ENCODE data around the gene TOMM70.

TOMM70 gene

DNA sequence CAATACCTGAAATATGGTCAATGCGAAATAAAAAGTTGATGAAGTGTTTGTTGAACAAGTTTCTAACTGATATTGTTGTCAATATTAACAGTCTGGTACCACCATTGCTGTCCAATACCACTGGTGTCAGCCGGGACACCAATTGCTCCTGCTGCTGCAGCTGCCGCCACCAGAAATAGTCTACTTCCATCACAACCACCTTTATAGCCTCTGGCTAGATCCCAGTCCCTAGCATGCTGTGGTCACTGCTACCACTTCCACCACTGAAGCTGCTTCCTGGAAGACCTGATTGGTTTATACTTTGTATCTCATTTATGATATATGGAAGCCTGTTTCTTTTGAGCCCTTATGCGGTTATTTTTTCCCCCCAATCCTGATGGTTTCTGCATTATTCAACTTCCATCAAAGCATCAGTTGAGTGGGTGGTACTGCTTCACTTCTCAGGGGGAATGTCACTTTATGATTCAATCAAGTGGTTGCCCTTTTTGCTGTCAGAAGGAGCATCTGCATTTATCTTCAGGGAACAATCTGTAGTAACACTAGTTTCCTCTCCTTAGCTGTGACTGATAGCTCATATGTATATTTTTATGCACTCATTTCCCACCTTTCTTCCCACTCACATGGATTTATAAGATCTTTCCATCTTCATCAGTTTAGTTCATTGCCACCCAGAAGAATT lies 12.2 kb upstream of the TOMM70 start:
- no peak for DNase-seq (ENCODE audit: insufficient read length, low spot score)
- FAIRE-seq = no peak

DNA sequence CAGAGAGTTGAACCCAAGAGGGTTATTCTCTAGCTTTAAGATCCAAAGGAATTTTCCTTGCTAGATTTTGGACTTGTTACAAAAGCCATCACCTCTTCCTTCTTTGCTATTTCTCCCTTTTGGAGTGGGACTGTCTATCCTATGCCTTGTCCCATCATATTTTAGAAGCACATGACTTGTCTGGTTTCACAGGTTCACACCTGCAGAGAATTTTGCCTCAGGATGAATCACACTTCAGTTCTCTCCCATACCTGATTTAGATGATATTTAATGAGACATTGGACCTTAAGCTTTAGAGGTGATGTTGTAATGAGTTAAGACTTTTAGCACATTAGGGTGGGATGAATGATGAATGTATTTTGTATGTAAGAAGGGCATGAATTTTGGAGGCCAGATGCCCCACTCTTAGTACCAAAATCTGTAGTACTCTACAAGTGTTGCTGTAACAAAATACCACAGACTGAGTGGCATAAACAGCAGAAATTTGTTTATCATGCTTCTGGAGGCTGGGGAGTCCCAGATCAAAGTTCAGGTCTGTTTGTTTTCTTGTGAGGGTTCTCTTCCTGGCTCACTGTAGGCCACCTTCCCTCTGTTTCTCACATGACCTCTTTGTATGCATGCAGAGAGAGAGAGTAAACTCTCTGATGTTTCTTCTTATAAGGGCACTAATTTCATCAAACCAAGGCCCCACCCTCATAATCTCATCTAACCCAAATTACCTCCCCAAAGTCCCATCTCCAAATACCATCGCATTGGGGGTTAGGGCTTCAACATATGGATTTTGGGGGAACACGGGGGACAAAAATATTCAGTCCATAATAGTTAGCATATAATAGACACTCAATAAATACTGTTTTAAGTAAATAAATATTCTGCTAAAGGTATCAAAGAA lies 10.4 kb upstream of the TOMM70 start:
- no peak for DNase-seq (ENCODE audit: insufficient read length, low spot score)
- FAIRE-seq = no peak

DNA sequence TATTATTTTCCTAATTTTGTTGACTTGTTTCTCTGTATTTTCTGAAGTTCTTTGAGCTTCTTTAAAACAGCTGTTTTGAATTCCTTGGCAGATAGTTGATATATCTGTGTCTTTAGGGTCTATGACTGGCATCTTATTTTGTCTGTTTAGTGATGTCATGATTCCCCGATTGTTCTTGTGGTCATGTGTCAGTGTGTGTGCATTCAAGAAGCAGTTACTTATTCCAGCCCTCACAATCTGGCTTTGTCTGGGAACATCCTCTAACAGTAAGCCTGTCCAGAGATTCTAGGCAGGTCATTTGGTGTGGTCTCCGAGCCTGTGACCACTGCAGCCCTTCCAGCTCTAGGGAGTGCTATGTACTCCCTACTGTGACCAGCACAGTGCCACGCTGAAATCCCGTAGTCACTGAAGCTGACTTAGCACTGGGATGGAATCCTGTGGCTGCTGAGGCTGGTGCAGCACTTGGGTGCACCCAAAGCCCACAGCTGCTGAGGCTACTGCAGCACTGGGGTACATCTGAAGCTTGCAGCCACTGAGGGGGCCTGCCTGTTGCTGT lies 7.2 kb upstream of the TOMM70 start:
- DNase-seq (ENCODE audit: insufficient read length, low spot score) (no peak), FAIRE-seq (peak; percentile 20)

DNA sequence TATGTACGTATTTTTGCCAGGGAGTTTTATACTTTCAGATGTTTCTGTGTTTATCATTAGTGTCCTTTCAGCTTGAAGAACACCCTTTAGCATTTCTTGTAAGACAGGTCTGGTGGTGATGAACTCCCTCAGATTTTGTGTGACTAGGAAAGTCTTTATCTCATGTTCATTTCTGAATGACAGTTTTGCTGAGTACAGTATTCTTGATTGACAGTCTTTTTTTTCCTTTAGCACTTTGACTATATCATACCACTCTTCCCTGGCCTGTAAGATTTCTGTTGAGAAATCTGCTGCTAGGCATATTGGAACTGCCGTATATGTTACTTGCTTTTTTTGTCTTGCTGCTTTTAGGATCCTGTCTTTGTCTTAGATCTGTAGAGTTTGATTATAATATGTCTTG lies 6.3 kb upstream of the TOMM70 start:
- FAIRE-seq (no peak), DNase-seq (ENCODE audit: insufficient read length, low spot score) (no peak)

DNA sequence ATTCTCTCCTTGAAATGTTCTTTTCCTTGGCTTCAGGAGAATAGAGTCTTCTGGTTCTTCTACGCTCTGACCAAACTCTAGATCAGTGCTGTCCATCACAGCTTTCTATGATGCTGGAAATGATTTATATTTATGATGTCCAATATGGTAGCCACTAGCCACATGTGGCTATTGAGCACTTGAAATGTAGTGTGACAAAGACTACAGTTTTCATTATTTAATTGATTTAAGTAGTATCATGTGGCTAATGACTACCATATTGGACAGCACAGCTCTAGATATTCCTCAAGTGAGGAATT lies 3.3 kb upstream of the TOMM70 start:
- no peak for FAIRE-seq
- DNase-seq (ENCODE audit: insufficient read length, low spot score) = no peak

DNA sequence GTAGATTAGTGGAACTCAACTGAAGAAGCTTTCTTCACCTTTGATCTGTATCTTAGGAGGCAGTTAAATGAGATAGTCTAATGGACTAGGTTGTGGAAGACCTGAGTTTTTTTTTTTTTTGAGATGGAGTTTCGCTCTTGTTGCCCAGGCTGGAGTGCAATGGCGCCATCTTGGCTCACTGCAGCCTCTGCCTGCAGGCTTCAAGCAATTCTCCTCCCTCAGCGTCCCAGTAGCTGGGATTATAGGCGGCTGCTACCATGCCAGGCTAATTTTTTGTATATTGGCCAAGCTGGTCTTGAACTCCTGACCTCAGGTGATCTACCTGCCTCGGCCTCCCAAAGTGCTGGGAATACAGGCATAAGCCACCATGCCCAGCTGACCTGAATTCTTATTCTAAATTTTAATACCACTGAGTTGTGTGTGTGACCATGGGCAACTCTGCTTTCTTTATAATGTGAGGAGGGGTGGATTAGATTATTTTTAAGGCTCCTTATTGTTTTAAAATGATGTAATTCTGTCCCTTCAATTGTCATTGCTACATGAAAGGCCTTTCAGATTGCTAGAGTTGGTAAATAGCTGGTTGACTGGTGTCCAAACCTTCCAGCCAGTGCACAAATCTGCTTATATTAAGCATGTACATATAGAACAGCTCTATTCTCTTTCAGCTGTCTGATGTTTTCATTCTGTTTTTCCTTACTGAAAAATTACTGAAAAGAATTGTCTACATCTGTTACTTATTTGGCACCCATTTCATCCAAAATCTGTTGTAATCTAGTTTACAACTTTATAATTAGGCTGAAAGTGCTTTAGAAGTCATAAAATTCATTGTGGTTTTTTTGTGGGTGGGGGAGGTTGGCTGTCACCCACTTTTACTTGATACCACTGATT lies 2.7 kb upstream of the TOMM70 start:
- no peak for FAIRE-seq
- no peak for DNase-seq (ENCODE audit: insufficient read length, low spot score)

DNA sequence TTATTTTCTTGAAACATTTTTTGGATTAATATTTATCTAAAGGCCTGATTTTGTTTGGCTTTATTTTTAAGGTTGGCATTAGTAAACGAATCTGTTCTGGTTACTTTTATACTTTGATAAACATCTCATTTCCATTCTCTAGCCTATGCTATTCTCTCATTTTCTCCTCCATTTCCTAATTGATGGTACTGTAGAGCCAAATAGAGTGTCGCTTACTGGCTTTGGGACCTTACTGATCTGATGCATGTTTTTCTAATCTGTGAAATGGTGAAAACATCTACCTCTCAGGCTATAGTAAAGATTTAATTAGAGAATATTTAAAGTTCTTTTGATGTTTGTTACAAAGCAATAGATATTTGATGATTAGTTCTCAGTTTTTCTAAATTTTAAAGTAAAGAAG lies 2.0 kb upstream of the TOMM70 start:
- no peak for FAIRE-seq
- no peak for DNase-seq (ENCODE audit: insufficient read length, low spot score)

DNA sequence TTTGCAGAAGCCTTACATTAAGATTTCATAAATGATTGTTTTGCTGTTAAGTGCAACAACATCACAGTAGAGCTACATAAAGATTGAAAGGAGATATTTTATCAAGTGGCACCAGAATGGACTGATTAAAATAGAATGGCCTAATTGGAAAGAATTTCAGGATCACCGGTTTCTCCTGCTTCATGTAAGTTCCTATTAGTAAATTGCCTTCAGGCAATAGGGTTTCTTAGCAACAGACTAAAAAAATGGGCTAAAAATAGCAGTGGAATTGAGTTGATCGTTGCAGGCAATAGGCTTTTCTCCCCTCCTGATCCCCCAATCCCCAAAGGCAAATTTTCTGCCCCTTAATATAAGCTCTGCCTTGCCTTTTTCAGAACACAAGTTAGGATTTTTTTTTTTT lies 1.4 kb upstream of the TOMM70 start:
- DNase-seq (ENCODE audit: insufficient read length, low spot score) (no peak), FAIRE-seq (no peak)

DNA sequence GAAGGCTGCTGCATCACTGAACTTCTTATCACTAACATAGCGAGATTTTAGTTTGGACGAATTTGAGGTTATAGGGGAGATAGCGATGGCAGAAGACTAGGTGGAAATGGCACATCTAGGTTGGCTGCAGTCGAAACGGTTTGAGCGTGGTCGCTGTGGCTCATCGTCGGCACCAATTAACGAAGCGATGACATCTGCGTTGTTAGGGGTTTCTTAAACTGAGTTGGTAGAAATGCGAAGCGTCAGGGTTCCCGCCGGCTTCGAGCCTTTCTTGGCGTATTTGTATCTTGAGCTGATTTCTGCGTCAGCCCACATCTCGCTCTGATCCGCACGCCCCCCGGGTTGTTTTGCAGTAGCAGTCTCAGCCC lies 769 bp upstream of the TOMM70 start:
- FAIRE-seq (no peak), DNase-seq (ENCODE audit: insufficient read length, low spot score) (peak; percentile 22)

DNA sequence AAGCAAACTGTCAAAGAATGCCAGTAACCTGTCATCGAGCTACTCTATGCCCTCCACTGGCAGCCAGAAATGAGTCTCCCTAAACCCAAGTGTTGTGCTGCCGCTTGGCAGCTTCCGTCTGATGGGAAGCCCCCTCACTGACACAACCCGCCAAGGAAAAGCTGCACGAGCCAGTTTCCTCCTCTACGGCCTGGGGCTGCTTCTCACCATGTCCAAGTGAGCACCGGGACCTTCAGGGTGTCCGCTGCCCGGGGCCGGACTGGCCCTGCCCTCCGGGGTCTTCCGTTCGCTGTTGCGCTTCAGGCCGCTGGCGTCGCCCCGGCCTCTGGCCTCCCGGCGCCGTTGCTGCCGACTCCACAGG lies 490 bp downstream of the TOMM70 start:
- DNase-seq (ENCODE audit: insufficient read length, low spot score) (no peak), FAIRE-seq (no peak)

DNA sequence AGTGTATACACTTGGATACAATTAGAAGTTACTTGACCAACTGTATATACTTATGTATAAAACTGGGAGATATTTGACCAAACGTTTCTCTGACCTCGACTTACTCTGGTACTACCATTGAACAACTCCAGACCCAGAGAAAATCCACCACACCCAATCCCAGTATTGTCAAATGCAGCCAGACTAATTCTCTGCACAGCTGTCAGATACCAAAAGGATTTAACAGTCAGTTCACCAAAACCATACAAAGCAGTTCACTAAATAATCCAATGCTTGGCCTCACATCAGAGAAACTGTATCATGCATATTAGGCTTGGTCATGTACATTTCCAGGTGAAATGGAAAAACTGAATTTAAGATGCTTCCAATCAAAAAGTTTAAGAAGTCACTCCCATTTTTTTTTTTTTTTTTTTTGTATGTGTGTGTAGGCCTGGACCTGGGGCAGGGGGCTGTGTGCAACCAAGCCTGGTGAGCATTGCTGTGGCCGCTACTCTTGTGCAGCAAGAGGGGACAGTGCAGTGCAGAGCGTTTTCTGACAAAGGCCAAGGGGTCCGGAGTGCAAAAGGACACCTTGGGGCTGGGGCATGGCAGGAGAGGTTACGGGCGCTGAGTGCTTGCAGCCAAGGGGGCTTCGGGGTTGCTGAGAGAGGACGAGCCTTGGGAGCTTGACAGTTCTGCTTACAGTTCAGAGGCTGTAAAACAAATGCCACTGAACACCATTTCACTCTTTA lies 1.4 kb downstream of the TOMM70 start:
- no peak for FAIRE-seq
- DNase-seq (ENCODE audit: insufficient read length, low spot score) = no peak

DNA sequence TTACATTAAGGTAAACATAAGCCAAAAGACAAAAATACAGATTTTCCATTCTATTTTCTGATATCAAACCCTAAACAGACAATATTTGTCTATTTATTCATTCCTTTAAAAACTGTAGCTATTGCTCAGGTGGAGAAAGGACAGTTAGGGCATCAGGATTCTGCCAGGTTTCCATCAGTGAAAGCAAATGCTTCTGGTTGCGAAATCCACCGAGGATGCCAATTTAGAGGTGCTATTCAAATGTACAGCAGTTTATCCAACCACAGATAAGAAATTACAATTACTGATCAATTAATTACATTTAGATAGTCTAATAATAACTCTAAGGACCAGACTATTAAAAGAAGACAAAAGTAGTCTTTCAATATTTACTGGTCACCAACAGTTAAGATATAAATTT lies 3.9 kb downstream of the TOMM70 start:
- no peak for FAIRE-seq
- no peak for DNase-seq (ENCODE audit: insufficient read length, low spot score)

DNA sequence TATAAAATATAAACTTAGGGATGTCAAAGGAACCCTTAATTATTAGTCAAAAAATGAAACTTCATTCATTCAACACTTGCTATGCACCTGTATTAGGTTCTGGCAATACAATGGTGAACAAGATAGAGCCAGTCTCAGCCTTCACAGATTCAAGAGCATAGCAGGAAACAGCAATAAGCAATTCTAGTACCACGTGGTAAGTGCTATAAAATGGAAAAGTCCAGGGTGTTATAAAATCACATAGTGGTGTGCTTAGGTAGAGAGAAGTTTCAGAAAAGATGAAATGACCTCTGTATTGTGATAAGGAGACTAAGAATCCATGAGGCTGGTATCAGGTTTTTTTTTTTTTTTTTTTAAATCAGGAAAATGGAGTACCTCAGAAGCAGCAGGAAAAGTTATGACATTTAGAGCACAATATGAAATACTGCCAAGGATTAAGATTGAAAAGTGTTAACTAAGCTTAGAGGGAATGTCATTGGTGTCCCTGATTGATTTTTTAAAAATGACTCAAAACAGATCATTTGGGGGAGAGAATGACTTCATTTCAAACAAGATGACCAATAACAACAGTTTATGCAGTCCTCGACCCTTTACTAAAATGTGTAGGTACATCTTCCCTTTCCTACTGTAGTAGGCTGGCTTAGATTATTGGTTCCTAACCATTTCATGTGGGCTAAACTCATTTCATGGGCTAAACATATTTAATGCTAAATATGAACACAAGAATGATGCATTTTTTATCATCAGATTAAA lies 5.0 kb downstream of the TOMM70 start:
- FAIRE-seq (no peak), DNase-seq (ENCODE audit: insufficient read length, low spot score) (no peak)

DNA sequence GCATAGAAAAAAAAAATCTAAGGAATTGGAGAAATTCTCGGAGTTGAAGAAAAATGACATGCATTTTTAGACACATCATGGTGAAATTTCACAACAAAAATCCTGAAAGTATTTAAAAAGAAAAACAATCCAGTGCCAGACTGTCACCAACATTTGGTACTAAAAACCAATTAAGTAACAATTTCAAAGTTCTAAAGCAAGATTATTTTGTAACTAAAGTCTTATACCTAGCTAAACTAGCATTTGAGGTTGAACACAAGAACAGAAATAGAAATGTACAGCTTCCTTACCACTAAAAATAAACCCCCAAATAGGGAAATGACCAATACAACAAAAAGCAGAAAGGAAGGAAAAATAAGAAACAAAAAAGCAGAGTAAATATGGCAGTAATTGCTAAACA lies 11.9 kb downstream of the TOMM70 start:
- DNase-seq (ENCODE audit: insufficient read length, low spot score) (no peak), FAIRE-seq (no peak)

DNA sequence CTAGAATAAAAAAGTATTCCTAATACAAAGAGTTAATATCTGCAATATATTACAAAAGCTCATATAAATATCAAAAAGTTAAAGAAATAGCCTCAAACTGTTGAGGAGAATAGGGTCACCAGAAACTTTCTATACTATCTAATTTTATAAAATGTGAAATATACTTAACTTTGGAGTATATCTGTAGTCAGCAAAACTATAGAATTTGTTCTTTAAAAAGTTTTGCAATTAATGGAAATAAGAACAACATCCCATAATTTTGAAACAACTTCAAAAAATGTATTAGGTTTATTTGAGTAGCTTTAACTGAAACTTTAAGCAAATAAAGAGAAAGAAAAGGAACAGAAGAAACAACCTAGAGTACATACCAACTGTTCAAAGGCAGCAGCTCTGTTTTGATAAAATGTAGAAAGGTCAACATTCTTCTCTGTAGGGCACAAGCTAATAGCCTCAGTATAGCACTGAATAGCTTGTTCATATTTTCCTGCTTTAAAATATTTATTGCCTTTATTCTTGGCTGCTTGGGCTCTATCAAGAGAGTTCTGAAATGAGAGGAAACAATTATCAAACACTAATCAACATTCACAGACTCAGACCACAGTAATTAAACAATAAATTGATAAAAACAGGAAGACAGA lies 14.3 kb downstream of the TOMM70 start:
- DNase-seq (ENCODE audit: insufficient read length, low spot score) (no peak), FAIRE-seq (no peak)

DNA sequence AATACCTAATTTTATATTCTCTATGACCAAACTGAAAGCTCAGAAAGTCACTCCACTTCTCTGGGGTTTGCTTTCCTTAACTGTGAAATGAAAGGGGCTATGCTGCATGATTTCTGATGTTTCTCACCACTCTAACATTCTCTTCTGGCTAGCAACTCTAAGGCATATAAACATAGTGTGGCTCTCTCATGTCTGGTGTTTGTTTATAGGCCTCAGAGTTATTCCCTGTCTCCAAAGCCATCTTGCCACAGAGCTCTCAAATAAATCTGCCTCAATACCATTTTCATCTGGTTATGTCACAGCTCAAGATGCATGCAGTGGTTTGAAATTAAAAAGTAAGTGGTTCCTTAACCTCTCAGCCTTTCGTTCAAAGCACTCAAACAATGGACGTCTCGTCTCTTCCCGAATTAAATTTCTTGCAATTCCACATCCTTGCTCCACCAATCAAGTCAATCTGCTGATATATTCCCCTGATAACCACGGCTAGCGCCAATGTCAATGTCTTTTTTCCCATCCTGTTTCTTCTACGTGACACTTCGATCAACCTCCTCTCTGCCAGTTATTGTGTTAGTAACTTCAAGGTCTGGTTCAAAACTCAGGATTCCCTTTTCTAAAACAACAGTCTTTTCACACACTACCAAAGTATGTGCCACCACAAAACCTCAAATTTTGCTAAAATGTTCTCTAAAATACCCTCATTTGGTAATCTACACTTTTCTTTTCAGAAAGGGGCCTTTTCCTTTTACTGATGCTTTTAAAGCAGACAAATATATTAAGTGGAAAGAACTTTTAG lies 16.0 kb downstream of the TOMM70 start:
- DNase-seq (ENCODE audit: insufficient read length, low spot score) (no peak), FAIRE-seq (no peak)

DNA sequence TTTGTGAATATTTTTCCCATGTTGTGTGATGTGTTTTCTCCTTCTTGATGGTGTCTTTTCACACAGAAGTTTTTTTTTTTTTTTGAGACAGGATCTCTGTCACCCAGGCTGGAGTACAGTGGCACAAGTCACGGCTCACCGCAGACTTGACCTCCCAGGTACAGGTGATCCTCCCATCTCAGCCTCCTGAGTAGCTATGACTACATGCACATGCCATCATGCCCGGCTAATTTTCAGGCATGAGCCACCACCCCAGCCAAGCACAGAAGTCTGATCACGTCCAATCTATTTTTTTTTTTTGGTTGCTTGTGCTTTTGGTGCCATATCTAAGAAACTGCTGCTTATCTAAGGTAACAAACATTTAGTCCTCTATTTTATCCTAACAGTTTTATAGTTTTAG lies 24.6 kb downstream of the TOMM70 start:
- FAIRE-seq = no peak
- no peak for DNase-seq (ENCODE audit: insufficient read length, low spot score)

DNA sequence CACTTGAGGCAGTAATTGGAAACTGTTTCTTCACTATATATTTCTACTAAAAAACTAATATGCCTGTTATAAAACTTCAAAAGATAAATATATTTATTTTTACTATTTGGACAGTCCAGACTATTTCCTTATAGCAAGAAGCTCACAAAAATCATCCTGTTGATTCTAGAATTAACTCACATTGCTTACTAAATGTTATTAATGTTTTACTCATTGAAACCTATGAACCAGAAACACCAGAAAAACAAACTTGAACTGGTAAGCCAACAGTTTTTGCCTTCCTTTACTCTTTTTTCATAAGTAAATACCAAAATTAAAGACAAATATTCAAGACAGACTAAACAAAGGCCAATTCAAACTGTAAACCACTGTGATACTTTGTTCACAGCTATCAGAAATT lies 26.4 kb downstream of the TOMM70 start:
- no peak for FAIRE-seq
- DNase-seq (ENCODE audit: insufficient read length, low spot score) = no peak

DNA sequence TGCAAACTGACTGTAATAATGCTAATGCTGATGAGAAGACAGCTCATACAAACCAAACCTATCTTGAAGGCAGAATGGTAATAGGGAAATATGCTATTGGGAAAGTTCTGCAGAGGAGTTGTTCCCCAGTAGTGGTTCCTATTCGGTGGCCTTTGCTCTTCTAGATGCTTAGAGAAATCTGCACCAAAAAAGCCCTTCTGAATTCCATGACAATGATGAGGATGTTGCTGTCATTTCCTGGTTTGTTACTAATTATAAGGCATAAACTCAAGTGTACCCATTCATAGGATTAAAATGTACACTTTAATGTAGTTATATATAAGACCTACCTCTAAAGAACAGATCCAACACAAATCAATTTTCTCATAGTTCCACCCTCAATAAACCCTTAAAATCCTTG lies 30.1 kb downstream of the TOMM70 start:
- FAIRE-seq (no peak), DNase-seq (ENCODE audit: insufficient read length, low spot score) (no peak)

Measured in HTR-8/SVneo (cell line).